HUDEP-2 (cell line): ENCODE measurements around the gene TNFSF9.
"Not testable (repeated sequence)": the region's sequence is repeated elsewhere in the genome, so short reads cannot be mapped to it uniquely, and the experiment has no call there.

Experiments
- DNase-seq, 76 experiments: peaks; one replicate each; lab custom pipeline; 2025; ENCODE audit not compliant: unreplicated experiment in 76 of 76; lab: John Stamatoyannopoulos, UW

Gene TNFSF9

GRCh38 chr19:6568010-6568526, 37.2 kb downstream of the TNFSF9 start:
- no peak for DNase-seq

- DNase-seq, result no peak
Observed at GRCh38 chr19:6568816-6569215, 38.0 kb downstream of the TNFSF9 start.

- no peak for DNase-seq
Observed at GRCh38 chr19:6570764-6571163, 39.9 kb downstream of the TNFSF9 start.

- DNase-seq, result no peak
Observed at GRCh38 chr19:6571167-6571566, 40.3 kb downstream of the TNFSF9 start.

- no peak for DNase-seq
Observed at GRCh38 chr19:6572217-6572616, 41.4 kb downstream of the TNFSF9 start.

- DNase-seq, result no peak
Observed at GRCh38 chr19:6573350-6573749, 42.5 kb downstream of the TNFSF9 start.

GRCh38 chr19:6576869-6577475, 46.1 kb downstream of the TNFSF9 start:
- peak in 73 of 76 experiments; percentile 33 to 97 (median 76) for DNase-seq

GRCh38 chr19:6577476-6578125, 46.8 kb downstream of the TNFSF9 start:
- DNase-seq, result peak in 74 of 76 experiments; percentile 35 to 97 (median 80)

- no peak for DNase-seq
Observed at GRCh38 chr19:6579450-6580178, 48.8 kb downstream of the TNFSF9 start.

GRCh38 chr19:6580313-6580712, 49.5 kb downstream of the TNFSF9 start:
- DNase-seq, result peak in 3 of 76 experiments; percentile 19 to 31 (median 29)

GRCh38 chr19:6582515-6583484, 52.0 kb downstream of the TNFSF9 start:
- not testable (repeated sequence) for DNase-seq
